ENCODE data around the gene PNMA5.
A peak's percentile ranks its signal among the peaks of the same experiment; 100 is the strongest.

PNMA5 gene

GRCh38 chrX:152958524-152959465 is 35.1 kb downstream of the PNMA5 start:
- DNase-seq (ENCODE audit: low read depth), result peak; percentile 42

DNA sequence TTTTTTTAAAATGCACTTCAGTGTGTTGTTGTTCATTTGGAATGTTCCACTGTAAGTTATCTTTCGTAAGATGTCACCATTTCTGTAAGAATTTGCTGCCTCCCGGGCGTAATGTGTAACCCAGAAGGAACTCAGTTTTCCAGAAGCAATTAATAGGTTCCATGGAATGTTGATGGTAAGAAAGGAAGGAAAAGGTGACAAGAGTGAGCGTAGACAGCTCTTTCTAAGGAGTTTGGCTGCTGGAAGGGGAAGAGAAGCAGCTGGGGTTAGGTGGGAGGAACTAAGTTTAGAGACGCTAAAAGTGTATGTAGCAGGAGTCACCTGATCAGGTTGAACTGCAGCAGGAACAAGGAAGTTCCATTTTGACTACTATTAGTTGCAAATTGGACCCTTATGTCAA is 35.9 kb downstream of the PNMA5 start:
- DNase-seq (ENCODE audit: low read depth), result no peak

- no peak for DNase-seq (ENCODE audit: low read depth)
Observed at GRCh38 chrX:152950786-152951185, 43.1 kb downstream of the PNMA5 start.

DNA sequence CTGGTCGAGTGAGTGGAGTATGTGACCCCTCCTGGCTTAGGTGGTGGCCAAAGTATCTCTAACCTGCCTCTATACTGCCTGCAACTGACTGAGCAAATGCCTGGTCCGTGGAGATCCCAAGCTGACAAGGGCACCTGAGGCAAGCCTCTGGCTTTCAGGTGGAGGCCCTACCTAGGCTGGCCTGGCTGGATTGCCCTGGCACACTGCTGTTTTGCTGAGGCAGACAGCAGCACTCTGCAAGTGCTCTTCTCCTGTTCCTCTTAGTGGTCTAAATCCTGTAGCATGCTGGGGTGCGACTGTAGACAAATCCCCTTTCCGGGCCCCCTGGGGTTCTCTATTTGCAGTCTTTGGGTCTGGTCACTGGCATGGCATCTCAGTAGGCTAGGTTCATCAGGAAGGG is 44.8 kb downstream of the PNMA5 start:
- no peak for DNase-seq (ENCODE audit: low read depth)

DNA sequence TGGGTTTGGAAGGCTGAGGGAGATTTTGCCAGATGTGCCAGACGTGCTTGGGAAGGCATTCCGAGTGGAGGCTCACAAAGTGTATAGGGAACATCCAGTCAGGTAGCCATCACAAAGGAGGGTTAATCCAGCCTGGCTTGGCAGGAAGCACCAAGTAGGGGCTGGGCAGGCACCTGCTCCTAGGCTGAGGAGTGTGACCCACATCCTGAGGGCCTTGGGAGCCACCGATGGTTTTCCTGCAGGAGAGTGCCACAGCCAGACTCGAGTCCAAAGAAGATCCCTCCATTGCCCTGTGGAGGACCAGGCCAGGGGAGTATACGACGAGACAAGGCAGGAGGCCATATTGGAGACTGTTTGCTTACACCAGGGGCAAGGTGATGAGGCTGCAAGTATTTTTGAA is 47.2 kb downstream of the PNMA5 start:
- no peak for DNase-seq (ENCODE audit: low read depth)

DNA sequence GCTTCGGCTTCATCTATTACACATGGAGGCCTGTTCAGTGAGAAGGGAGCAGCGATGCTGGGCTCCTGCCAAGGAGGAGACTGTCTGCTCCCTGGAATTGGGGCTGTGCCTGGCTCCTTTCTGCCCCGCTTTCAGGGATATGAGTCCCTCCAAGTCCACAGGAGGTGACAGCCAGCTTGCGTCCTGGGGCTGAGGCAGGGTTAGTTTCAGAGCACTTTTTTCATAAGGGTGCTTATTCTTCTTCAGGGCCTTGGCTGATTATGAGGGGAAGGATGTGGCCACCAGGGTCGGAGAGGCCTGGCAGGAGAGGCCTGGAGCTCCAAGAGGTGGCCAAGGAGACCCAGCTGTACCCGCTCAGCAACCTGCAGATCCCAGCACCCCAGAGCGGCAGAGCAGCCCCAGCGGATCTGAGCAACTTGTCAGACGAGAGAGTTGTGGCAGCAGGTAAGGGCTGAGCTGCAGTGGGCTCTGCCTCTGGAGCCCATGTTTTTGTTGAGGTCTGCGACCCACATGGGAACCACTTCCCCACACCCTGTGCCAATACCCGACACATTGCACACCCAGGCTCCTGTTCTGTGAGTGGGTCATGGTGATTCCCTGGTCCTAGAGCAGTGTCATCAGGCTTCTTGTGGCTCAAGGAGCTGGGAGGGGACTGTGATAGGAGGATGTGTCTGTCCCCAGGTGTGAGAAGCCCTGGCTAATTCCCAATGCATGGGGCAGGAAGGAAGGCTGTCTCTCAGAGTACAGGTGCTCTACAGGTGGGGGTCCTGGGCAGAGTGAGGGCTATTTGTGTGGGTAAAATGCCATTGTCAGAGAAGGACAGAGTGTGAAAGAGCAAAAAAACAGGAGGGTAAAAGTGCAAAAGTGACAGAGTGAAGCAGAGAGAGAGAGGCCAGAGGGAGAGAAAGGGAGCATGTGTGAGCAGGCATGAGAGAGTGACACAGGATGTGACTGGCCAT is 48.6 kb downstream of the PNMA5 start:
- no peak for DNase-seq (ENCODE audit: low read depth)

DNA sequence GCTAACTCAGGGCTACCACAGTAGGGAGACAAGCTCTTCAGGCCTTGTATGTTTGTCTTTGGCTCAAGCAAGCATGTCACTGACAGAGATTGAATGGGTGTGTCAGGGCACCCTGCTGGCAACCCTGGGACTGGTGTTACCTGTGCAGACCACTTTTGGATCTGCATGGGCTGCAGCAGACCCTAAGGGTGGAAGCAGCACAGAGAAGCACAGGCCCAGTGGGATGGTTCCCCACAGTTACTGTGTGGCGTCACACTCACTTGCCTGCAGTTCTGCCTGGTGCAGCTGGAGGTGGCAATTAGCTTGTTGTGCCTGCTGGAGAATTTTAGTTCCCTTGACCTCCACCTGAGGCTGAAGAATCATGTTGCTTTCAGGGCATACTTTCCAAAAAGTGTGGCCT is 50.1 kb downstream of the PNMA5 start:
- DNase-seq (ENCODE audit: low read depth), result no peak

DNA sequence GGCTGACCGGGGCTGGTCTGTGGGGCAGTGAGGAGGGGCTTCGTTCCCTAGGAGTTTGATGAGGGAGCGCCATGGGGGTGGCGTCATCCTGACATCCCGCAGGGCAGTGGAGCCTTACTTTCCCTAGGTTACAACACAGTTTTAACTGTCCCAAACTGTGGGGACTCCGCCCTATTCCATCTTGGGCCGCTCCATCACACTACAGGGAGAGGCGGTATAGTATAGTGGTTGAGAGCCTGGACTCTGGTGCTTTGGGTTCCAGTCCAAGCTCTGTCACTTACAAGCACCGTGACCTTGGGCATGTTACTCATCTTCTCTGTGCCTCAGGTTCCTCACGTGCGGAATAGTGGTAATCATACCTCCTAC is 51.9 kb downstream of the PNMA5 start:
- no peak for DNase-seq (ENCODE audit: low read depth)

DNA sequence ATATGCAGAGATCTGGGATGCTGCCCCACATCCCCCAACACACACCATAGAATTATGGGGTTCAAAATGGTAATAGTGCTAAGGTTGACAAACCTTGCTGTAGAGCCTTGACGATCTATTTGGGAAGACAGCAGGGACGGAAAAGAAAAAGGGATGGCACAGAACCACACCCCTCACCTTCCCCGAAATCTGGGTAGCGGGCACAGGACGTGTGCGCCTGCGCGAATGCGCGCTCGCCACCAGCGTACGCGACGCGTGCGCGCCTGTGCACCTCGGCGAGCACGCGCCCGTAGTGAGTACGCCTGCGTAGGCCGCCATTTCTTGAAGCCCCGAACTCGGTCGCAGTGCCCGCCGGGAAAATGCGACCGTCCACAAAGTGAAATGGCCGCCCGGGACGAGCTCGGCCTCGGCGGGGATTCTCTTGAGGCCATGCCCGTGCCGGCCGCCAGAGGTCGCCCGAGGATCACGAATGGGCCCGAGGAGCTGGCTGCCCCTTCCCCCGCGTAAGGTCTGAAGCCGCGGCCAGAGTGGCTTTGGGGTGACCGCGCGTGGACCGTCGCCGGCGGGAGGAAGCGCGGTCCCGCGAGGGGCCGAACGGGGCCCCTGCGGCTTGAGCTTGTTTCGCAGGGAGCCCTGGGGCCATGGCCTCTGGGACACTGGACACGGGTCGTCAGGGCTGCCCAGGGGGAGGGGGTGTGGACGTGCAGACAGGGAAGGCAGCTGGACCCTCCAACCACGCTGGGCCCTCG is 52.4 kb downstream of the PNMA5 start:
- DNase-seq (ENCODE audit: low read depth), result peak; percentile 42

Measured in GM04503 (cell line).